Panc1 (cell line): ENCODE data around the gene MAML3. TPM values are rescaled to one million over a fixed set of nuclear protein-coding genes. Genes with fewer than 3 reads are reported as not detected.

Experiments
- ATAC-seq: fragments of 200-7000 bp; cut with Tn5 transposase; 2 replicates; pipeline ENCODE4 v1.9.1; 2020; ENCODE audit warnings: mild to moderate bottlenecking, moderate library complexity
- BruUV-seq: library from RNA; stranded (reverse); fragments of 400-500 nt; replicated peaks from 2 replicates; lab custom pipeline; 2021; lab: Mats Ljungman, UMichigan
- CTCF ChIA-PET: fragments of 300-600 bp; sonication (Branson Sonifier 250); formaldehyde crosslinking; loops from one replicate; lab custom pipeline; 2022; ENCODE audit warnings: antibody characterized with exemption; lab: Charles Lee
- POLR2A ChIA-PET: fragments of 300-600 bp; sonication (Branson Sonifier 250); formaldehyde crosslinking; loops from one replicate; lab custom pipeline; 2022; ENCODE audit warnings: antibody characterized with exemption; lab: Charles Lee
- DNase-seq: peaks from one replicate; pipeline ENCODE4 v3.0.0-alpha.2; 2010; ENCODE audit warnings: low read depth, low spot score
- H3K27ac ChIP-seq: 2 replicates; pipeline ENCODE4 v1.5.1; 2011; ENCODE audit warnings: mild to moderate bottlenecking, low read length, inconsistent platforms
- H3K27me3 ChIP-seq: fragments of 200-500 bp; sonication (Bioruptor generic); 2 replicates; pipeline ENCODE4 v1.6.0; 2014; ENCODE audit warnings: low read length, inconsistent platforms; ENCODE audit not compliant: control insufficient read depth, insufficient read depth
- H3K36me3 ChIP-seq: fragments of 200-500 bp; sonication (Bioruptor generic); 2 replicates; pipeline ENCODE4 v1.5.1; 2014; ENCODE audit warnings: inconsistent platforms, mild to moderate bottlenecking, low read length, moderate library complexity; ENCODE audit not compliant: control insufficient read depth, insufficient read depth
- H3K4me1 ChIP-seq: 2 replicates; pipeline ENCODE4 v1.5.1; 2011; ENCODE audit warnings: inconsistent platforms, mild to moderate bottlenecking, low read length, moderate library complexity; ENCODE audit not compliant: control insufficient read depth, insufficient read depth
- H3K4me3 ChIP-seq, 2 experiments: 2 replicates each; pipeline ENCODE4 v1.5.1; 2011 to 2012; ENCODE audit warnings: low read depth in 2 of 2, low read length in 2 of 2, mild to moderate bottlenecking in 2 of 2, inconsistent platforms in 1 of 2, moderate library complexity in 1 of 2
- H3K9me3 ChIP-seq: fragments of 200-500 bp; sonication (Bioruptor generic); 2 replicates; pipeline ENCODE4 v1.5.1; 2014; ENCODE audit warnings: low read depth, mild to moderate bottlenecking, inconsistent platforms, low read length, moderate library complexity; ENCODE audit not compliant: control insufficient read depth, insufficient read depth
- POLR2AphosphoS5 ChIP-seq: IDR thresholded peaks from 2 replicates; pipeline ENCODE4 v1.6.1; 2012; ENCODE audit warnings: mild to moderate bottlenecking, low read depth, low read length, moderate library complexity
- REST ChIP-seq, 2 experiments: IDR thresholded peaks; 2 replicates each; pipeline ENCODE4 v1.6.1; 2011 to 2012; ENCODE audit warnings: low read depth in 2 of 2, control low read depth in 1 of 2, low read length in 1 of 2, mild to moderate bottlenecking in 1 of 2, moderate library complexity in 1 of 2; ENCODE audit not compliant: insufficient read depth in 1 of 2
- SIN3A ChIP-seq: IDR thresholded peaks from 2 replicates; pipeline ENCODE4 v1.6.1; 2012; ENCODE audit warnings: low read depth, mild to moderate bottlenecking, low read length, moderate library complexity, borderline replicate concordance; ENCODE audit not compliant: insufficient read depth
- TCF7L2 ChIP-seq: IDR thresholded peaks from 2 replicates; pipeline ENCODE4 v1.6.1; 2011; ENCODE audit warnings: mild to moderate bottlenecking, low read depth, low read length, inconsistent platforms
- in situ Hi-C: cut with HindIII; loops from 2 replicates; pipeline ENCODE4 v1.10.0; 2016; ENCODE audit warnings: low sequenced_read_pairs, low pct_unique_long_range_greater_than_20kb
- intact Hi-C: fragments of 100-400 bp; cut with micrococcal nuclease; formaldehyde crosslinking; loops from one replicate; pipeline ENCODE4 v1.10.0; 2022; ENCODE audit not compliant: unreplicated experiment
- total RNA-seq: library from RNA; stranded (reverse); gene quantifications from one replicate; pipeline ENCODE4 v1.2.1, GENCODE V29; 2021; ENCODE audit not compliant: unreplicated experiment
- TF ChIP-seq, protein P1 (sequence below): fragments of 450-650 bp; IDR thresholded peaks from 2 replicates; pipeline ENCODE4 v1.5.1; 2017; ENCODE audit warnings: mild to moderate bottlenecking

MAML3 gene
- total RNA-seq, 1 experiment from 2014 or later = 7.7 TPM

DNA sequence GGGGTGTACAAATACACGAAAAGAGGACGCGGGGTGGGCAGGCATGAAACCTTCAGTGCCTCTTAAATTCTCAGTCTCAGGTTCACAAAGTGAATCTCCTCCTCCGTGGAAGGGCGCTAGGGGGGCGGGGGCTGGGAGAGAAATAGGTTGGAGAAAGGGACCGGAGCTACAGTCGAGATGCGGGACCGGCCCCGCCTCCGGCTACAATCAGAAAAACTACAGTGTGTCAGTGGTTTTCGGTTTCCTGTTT lies 3.4 kb downstream of the MAML3 start:
- peaks cover 19% of the 10 kb centered on the region for H3K4me1 ChIP-seq
- DNase-seq (no peak), ATAC-seq (peak; percentile 55)
- no TSS peak for BruUV-seq
- intact Hi-C loops (loop anchor here (5.0 to 10.0 kb wide), 3 partner anchors 53 to 416 kb away; no protein-coding TSS in a partner anchor), in situ Hi-C loops (no loop called here)
- no peaks in the 10 kb centered on the region for H3K36me3 ChIP-seq
- no peak for TF ChIP-seq REST (IDR thresholded peaks at IDR 0.05; ENCODE audit: insufficient read depth in 1 of 2, low read depth in 2 of 2, low read length in 1 of 2)
- TF ChIP-seq, protein P1, sequence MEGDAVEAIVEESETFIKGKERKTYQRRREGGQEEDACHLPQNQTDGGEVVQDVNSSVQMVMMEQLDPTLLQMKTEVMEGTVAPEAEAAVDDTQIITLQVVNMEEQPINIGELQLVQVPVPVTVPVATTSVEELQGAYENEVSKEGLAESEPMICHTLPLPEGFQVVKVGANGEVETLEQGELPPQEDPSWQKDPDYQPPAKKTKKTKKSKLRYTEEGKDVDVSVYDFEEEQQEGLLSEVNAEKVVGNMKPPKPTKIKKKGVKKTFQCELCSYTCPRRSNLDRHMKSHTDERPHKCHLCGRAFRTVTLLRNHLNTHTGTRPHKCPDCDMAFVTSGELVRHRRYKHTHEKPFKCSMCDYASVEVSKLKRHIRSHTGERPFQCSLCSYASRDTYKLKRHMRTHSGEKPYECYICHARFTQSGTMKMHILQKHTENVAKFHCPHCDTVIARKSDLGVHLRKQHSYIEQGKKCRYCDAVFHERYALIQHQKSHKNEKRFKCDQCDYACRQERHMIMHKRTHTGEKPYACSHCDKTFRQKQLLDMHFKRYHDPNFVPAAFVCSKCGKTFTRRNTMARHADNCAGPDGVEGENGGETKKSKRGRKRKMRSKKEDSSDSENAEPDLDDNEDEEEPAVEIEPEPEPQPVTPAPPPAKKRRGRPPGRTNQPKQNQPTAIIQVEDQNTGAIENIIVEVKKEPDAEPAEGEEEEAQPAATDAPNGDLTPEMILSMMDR = no peak
- no peak for TF ChIP-seq SIN3A
- ChIA-PET POLR2A (interaction anchor here (0.7 to 4.1 kb wide), 4 partner anchors 58 to 139 kb away, joined by 6 to 28 read pairs (median 11); no protein-coding TSS in a partner anchor), CTCF (no interaction called here)
- peak overlapping the region; percentile 82 to 95 for H3K4me3 ChIP-seq
- H3K27me3 ChIP-seq = no peaks in the 10 kb centered on the region
- H3K27ac ChIP-seq = peak overlapping the region; percentile 95
- H3K9me3 ChIP-seq = no peaks in the 10 kb centered on the region

- peak overlapping the region; percentile 82 to 95 for H3K4me3 ChIP-seq
- intact Hi-C loops = loop anchor here (5.0 to 10.0 kb wide), 3 partner anchors 53 to 415 kb away; no protein-coding TSS in a partner anchor
- in situ Hi-C loops = no loop called here
- DNase-seq = no peak
- ATAC-seq = peak; percentile 17; the same call in 1 of the 2 replicates
- TF ChIP-seq SIN3A = no peak
- TF ChIP-seq REST (IDR thresholded peaks at IDR 0.05; ENCODE audit: insufficient read depth in 1 of 2, low read depth in 2 of 2, low read length in 1 of 2) = no peak
- TF ChIP-seq TCF7L2 = no peak
- TF ChIP-seq, protein P1 = no peak
- no peak for TF ChIP-seq POLR2AphosphoS5
- no peaks in the 10 kb centered on the region for H3K27me3 ChIP-seq
- H3K36me3 ChIP-seq = no peaks in the 10 kb centered on the region
- POLR2A ChIA-PET = interaction anchor here (0.7 to 4.1 kb wide), 4 partner anchors 57 to 138 kb away, joined by 6 to 28 read pairs (median 11); no protein-coding TSS in a partner anchor
- peaks cover 21% of the 10 kb centered on the region for H3K4me1 ChIP-seq
- peak overlapping the region; percentile 95 for H3K27ac ChIP-seq
- CTCF ChIA-PET = no interaction called here
- no peaks in the 10 kb centered on the region for H3K9me3 ChIP-seq
- BruUV-seq = no TSS peak
Observed at GRCh38 chr4:140149846-140150635, 3.9 kb downstream of the MAML3 start.
